Measurements from ENCODE around the gene GREM2.

The GREM2 gene

DNA sequence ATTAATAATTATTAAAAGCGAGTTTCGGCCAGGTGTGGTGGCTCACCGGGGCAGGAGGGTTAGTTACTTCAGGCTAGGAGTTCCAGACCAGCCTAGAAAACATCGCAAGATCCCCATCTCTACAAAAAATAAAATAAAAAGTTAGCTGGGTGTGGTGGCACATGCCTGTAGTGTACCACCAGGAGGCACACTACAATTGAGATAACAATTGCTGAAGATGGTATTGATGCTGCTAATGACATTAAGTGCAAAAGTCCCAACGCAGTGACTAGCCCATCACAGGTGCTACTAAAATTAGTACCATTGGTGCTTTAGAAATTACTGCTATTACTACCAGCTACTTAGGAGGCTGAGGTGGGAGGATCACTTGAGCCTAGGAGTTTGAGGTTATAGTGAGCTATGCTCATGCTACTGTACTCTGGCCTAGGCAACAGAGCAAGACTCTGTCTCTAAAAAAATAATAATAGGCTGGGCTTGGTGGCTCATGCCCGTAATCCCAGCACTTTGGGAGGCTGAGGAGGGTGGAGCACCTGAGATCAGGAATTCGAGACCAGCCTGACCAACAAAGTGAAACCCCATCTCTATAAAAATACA is 156.6 kb downstream of the GREM2 start:
- no peak for DNase-seq (ENCODE audit: low spot score)

DNA sequence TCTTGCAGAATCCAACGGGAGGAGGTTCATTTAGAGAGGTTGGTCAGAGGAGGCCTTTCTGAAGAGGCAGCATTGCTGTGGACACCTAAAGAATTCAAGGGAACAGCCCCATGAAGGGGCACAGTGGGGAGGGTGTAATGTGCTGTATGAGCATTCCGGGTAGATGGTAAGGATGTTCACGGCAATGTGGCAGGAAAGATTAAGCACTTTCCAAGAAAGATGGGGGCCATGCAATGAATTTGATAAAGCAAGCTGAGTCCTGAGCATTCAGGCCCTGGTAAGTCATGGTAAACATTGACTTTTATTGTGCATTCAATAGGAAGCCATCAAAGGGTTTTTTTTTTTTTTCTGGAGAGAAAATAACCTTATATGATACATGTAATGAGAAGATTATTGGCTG is 166.6 kb downstream of the GREM2 start:
- DNase-seq (ENCODE audit: low spot score): no peak

DNA sequence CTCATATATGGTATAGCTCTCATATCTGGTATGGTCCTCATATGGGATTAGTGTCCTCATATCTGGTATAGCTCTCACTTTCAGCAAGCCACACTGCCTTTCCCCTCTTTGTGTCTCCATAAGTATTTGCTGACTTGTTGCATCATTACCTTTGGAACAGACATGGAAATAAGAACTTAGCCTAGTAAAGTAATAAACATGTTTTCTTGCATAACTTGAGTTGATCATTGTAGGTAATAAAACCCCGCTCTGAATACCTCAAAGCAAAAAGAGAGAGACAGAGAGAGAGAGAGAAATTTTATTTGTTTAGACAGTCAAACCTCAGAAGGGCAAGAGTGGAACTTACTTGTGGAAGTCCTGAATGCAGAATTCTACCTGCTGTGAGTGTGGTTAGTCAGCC is 170.3 kb downstream of the GREM2 start:
- no peak for DNase-seq (ENCODE audit: low spot score)

All from pons (tissue), 1 donor.